A673 (cell line): ENCODE results near the gene ADAM17.

Experiments used
- CTCF ChIP-seq: fragments of 300-800, 200-600 bp; sonication (generic); conservative IDR thresholded peaks from 2 replicates; pipeline ENCODE4 v1.5.1; 2017; ENCODE audit warnings: low read depth, mild to moderate bottlenecking, antibody characterized with exemption, low read length, moderate library complexity, mixed read lengths
- EZH2 ChIP-seq: fragments of 200-600 bp; sonication (generic); IDR thresholded peaks from 2 replicates; pipeline ENCODE4 v1.6.1; 2017; ENCODE audit warnings: borderline replicate concordance, low read depth, mild to moderate bottlenecking, mixed read lengths, antibody characterized with exemption, low read length; ENCODE audit not compliant: poor library complexity, severe bottlenecking

GRCh38 chr2:9480157-9480556 is 75.5 kb downstream of the ADAM17 start:
- TF ChIP-seq CTCF = no peak
- no peak for TF ChIP-seq EZH2
